HT1080 (cell line): ENCODE data around the gene MINDY3. TPM values are rescaled to one million over a fixed set of nuclear protein-coding genes. Genes with fewer than 3 reads are reported as not detected.
"Not testable (repeated sequence)": the region's sequence is repeated elsewhere in the genome, so short reads cannot be mapped to it uniquely, and the experiment has no call there.

ENCODE experiments used
- DNase-seq: peaks from one replicate; pipeline ENCODE4 v3.0.0-alpha.2; 2015; ENCODE audit warnings: low read depth
- total RNA-seq: library from RNA; depleted of rRNA; stranded (reverse); fragments of >200 nt; shearing (Covaris generic); gene quantifications from 2 replicates; pipeline ENCODE4 v1.2.3, GENCODE V29; 2014

MINDY3 gene
- total RNA-seq, 1 experiment from 2014 or later = 17.4 TPM

DNA sequence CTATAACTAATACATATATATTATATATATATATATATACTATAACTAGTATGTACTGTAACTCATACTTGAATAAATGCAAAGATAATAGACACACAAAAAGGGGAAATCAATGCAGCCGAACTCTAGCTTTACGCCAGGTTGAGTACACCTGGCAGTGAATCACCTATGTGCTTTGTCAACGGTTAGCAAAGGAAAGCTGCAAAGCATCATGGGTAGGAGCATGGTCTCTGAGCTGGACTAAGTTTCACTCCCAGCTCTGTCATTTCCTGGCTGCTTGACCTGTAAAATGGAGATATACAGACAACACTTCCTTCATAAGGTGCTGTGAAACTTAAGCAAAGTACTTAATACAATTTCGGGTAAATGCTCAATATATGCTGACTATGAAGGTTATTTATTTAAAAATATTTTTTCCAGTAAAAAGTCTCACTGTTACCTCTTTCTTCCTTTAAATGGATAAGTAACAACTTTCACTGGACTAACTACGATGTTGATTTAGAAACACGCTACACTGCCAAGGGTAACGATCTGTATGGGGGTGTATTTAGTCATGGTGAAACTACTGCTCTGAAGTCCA is 78.8 kb downstream of the MINDY3 start:
- no peak for DNase-seq

DNA sequence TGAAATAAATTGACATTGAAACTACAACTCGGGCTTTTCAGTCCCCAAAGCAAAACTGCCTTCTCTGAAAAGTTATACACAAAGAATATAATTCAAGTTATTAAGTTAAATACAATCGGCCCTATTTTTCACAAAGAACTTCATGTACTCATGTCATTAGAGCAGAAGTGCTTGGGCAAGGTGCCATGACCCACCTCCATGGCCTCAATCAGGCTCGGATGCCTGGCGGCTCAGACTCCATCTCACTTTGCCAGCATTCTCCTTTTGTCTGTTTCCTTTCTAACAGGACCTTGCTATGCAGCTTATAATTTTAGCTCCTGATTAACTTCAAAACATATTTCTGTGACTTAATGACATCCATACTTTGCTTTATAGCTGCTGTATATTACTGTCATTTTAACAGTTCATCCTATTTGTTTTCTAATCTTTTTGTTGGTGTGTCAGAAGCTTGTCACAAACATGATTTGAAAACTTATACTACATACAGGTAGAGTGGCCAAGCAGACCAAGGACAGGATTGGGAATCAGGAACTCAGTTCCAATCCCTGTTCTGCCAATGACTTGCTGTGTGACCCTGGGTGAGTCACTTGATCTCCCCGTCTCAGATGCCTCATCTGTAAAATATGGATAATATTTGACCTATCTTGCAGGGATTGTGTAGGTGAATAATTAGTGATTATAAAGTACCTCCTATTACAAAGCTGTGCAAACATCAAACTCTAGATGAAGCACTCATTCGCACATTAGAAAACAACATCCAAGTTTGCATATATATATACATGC is 79.8 kb downstream of the MINDY3 start:
- DNase-seq = no peak

DNA sequence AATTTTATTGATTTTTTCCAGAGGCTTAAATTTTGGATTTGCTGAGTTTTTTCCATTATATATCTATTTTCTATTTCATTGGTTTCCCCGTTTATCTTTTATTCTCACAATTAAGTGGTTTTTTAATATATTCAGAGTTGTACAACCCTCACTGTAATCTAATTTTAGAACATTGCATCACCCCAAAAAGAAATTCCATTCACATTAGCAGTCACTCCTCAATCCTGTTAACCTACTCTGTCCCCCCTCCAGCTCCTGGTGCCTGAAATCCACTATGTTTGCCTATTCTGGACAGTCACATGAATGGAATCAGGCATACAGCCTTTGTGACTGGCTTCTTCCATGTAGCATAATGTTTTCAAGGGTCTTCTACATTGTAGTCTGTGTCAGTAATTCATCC is 84.8 kb downstream of the MINDY3 start:
- peak; percentile 61 for DNase-seq

DNA sequence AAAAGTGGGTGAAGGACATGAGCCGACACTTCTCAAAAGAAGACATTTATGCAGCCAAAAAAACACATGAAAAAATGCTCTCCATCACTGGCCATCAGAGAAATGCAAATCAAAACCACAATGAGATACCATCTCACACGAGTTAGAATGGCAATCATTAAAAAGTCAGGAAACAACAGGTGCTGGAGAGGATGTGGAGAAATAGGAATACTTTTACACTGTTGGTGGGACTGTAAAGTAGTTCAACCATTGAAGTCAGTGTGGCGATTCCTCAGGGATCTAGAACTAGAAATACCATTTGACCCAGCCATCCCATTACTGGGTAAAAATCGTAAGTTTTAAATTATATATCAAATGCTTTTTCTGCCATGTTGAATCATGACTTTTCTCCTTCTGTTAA is 85.8 kb downstream of the MINDY3 start:
- DNase-seq = not testable (repeated sequence)

DNA sequence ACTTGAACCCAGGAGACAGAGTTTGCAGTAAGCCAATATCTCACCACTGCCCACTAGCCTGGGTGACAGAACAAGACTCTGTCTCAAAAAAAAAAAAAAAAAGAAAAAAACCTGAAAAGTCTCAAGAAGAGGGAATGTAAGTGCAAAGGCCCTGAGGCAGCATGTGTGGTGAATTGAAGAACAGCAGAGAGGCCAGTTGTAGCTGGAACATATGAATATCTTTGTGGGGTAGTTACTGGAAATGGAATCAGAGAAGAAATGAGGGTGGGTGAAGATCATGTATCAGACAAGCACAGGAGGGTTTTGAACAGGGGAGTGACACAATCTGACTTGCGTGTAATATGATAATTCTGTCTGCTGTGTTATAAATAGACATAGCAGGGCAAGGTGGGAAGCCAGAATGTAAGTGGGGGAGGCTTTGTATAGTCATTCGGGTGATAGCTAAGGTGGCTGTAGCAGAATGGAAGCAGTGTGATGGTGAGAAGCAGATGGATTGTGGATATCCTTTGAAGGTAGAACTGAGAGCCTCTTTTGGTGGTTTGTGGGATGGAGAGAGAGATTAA is 95.3 kb downstream of the MINDY3 start:
- no peak for DNase-seq

DNA sequence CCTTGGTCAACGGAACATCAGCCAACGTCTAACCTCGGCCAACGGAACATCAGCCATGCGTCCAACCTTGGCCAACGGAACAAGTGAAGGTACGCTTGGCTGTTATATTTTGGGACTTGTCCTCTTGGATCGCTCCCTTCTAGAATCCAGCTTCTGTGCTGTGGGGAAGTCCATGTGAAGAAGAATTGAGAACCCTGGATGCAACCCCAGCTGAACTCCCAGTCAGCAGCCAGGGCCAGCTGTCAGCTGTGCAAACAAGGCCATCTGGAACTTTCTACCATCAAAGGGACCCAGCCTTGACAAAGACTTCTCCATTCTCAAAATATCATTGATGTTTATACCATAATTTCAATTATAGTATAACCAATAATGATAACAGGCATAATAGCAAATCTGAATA is 97.3 kb downstream of the MINDY3 start:
- DNase-seq = no peak

DNA sequence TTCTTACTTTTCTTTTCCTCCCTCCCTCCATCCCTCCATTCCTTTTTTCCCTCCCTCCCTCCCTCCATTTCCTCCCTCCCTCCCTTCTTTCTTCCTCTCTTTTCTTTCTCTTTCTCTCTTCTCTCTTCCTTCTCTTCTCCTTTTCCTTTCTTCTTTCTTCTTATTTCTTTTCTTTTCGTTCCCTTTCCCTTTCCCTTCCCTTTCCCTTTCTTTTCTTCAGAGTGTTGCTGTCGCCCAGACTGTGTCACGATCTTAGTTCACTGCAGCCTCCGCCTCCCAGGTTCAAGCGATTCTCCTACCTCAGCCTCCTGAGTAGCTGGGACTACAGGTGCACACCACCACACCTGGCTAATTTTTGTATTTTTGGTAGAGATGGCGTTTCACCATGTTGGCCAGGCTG is 98.1 kb downstream of the MINDY3 start:
- not testable (repeated sequence) for DNase-seq

DNA sequence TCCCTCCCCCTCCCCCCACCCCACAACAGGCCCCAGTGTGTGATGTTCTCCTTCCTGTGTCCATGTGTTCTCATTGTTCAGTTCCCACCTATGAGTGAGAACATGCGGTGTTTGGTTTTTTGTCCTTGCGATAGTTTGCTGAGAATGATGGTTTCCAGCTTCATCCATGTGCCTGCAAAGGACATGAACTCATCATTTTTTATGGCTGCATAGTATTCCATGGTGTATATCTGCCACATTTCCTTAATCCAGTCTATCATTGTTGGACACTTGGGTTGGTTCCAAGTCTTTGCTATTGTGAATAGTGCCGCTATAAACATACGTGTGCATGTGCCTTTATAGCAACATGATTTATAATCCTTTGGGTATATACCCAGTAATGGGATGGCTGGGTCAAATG is 99.1 kb downstream of the MINDY3 start:
- not testable (repeated sequence) for DNase-seq

DNA sequence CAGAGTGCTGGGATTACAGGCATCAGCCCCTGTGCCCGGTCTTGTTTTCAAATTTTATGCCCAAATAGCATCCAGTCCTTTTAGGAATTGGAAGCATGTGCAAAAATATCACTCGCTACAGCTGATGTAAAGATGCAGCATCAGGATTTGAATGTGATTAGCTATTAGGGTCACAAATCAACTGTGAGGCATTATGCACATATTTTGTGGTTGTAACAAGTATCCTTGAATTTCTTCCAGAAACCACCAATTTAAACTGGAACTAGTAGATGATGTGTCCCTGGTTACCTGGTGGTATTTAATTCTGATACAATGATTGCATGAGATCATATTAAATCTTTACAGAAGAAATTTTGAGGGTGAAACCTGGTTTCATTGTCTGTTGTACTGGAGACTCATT is 99.6 kb downstream of the MINDY3 start:
- DNase-seq = no peak

DNA sequence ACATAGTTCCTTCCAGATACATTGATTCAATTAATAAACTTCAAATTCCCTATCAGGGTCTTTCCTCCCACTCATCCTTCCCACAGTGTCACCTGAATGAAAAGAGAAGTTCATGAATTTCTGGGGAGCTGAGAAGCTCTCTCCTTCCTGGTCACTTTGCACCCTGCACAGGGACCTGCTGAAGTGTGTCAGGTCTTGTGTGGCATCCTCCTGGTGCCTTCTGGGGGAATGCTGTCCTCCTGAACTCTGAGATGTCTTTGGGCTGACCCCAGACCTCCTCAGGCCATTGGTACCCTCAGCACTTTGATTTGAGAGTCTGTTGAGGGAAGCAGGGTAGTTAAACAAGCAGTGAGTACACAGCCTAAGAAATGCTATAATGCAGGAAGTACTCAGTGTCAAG is 101.0 kb downstream of the MINDY3 start:
- no peak for DNase-seq

DNA sequence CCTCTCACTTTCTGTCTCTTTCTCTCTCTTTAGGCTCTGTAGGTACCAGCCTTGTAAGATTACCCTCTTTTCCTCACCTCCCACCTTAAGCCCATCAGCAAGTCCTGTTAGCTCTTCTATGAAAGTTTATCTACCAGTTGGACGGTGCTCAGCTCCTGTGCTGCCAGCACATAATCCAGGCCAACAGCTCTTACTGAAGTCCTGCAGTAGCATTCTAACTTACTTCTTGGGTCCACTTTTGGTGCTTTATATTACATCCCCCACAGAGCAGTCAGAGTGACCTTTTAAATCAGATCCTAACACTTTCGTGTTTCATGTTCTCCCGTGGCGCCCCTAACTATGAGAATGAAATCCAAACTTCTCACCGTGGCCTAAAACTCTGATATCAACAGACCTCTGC is 101.7 kb downstream of the MINDY3 start:
- no peak for DNase-seq

DNA sequence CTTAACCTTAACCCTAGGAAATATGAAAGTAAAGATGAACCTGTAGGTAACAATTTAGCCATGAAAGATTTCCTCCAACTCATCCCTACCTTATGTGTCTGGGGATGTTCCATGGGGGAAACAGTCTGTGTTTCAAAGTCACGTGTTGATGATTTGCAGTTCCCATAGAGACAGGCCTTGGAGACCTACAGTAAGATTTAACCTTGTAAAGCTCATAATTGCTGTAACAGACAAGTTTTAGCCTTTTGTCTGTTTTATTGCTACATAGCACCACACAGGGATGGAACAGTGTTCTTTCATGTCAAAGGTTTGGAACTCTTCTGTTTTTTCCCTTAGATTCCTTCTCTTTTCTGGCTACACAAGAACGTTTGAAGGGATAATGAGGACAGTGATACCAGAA is 105.4 kb downstream of the MINDY3 start:
- DNase-seq = no peak

DNA sequence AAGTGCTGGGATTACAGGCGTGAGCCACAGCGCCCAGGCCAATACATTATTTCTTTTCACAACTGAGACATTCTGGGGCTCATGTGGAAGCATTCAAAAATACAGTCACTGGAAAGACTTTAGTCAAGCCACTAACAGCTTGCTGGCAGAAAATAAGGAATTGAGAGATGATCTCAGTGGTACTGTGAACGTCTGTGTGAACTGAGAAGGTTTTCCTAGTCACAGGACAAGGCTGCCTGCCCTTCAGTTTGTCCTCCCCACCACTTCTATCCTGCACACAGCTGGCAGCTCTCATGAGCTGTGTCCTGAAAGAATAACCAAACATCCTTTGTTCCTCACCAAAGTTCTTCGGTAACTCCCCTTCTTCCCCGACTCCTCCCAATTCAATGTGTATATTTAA is 109.3 kb downstream of the MINDY3 start:
- no peak for DNase-seq

DNA sequence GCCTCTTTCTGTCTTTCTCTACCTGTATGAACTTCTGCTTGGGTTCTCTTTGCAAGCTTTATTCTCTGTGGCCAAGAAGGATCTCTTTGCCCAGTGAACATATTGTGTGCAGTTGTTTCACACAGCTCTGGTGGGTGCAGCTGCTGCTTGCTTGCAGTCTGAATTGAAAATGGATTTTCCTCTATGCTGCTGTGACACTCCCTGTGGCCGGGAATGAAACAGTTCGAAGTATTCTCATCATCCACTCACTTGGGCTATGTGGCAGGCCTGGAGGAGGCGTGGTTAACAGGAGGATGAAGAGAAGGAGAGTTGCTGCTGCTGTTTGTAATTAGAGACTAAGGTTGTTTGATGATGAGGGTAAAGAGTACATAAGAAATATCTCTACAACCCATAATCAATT is 112.2 kb downstream of the MINDY3 start:
- DNase-seq = no peak

DNA sequence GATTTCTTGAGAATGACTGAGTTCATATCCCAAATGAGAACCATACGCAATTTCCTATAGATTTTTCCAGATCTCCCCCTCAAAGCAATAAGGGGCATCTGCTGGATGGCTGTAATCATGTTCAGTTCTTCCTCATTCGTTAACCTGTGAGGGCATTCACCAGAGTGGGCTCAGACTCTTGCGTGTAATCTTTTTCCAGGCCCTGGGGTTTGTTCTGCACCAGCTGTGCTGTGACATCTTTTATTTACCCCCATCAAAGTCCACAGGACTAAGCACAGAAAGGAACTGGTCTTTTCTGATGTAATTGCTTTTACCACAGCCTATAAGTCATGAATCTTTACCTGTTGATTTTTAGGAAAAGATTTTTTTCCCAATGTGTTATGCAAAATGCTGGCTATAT is 112.7 kb downstream of the MINDY3 start:
- no peak for DNase-seq

DNA sequence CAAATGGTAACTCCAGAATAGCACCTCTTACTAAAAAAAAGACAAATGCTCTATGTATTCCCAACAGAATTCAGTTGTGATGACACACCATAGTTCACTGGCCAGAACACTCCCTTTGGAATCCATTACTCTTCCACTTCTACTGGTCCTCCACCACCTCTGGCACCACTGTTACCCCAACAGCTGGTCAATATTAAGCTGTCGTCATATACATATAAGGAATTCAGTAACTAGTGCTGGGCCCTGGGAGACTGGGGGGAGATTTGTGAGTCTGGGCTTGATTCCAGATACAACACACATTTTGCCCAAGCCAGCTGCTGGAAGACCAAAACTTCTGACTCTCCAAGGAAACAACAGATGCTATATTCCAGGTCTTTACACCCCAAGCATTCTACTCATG is 114.6 kb downstream of the MINDY3 start:
- no peak for DNase-seq

DNA sequence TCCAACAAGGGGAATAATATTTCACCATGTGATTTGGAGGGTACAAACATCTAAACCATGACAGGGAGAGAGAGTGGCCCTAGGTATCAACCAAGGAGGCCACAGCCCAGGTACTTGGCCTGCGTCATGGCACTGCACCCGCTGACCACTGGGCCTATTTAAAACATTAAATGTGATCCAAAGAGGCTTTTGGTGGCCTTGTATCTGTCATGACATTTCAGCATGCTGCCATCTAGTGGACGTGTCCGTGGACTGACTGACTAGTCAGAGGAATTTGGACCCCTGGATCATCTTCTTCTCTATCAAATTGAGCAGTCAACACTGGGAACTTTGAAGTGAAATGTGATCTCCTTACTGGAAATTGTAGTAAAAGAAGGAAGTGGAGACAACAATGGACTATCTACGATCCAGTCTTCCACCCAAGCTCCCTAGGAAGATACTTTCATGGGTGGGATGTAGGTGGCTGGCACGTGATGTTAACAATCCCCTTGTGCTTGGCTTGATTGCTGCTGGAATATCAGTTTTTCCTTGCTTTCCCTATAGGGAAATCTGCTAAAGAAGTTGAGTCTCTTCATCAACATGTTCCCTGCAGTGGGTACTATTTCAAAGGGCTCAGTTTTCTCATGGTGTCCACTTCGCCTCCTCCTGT is 116.0 kb downstream of the MINDY3 start:
- peak; percentile 35 for DNase-seq

DNA sequence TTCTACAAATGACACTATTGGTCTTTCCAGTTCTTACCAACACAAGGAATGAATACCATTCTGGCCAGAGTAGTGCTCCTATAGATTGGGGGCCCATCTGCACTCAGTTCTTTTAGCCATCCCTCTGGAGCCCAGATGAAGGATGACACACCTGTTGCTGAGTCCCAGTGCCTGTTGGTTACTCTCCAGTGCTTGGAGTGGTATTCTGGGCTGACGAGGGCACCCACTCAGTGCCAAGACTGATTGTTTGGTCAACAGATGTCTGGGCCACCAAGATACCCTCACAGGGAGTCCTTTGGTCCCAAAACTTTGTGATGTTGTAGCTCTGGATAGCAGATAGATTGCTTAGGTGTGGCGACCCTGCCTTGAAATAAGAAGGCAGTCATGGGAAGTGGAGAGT is 116.9 kb downstream of the MINDY3 start:
- no peak for DNase-seq

DNA sequence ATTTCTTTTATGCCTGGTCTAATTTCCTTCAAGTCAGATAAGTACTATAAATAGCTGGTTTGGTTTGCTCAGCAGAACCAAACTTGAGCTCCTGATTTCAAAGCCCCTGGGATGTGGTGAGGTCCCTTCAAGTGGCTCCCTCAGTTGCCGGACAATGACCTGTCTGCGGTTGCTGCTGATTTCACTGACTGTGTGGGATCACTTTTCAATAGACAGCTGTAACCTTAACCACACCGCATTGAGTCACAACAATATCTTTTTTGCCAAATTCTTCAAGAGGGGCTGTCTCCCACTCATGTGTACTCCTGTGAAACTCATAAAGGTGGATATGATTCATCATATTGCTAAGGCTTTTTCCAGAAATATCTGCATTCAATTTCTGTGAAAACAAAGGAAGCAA is 117.5 kb downstream of the MINDY3 start:
- DNase-seq = peak; percentile 71

DNA sequence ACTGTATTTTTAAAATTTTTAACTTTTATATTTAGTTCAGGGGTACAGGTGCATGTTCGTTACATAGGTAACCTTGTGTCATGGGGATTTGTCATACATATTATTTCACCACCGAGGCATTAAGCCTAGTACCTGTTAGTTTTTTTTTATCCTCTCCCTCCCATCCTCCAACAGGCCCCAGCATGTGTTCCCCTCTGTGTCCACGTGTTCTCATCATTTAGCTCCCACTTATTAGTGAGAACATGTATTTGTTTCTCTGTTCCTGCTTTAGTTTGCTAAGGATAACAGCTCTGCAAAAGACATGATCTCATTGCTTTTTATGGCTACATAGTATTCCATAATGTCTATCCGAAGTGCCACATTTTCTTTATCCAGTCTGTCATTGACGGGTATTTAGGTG is 118.2 kb downstream of the MINDY3 start:
- no peak for DNase-seq

DNA sequence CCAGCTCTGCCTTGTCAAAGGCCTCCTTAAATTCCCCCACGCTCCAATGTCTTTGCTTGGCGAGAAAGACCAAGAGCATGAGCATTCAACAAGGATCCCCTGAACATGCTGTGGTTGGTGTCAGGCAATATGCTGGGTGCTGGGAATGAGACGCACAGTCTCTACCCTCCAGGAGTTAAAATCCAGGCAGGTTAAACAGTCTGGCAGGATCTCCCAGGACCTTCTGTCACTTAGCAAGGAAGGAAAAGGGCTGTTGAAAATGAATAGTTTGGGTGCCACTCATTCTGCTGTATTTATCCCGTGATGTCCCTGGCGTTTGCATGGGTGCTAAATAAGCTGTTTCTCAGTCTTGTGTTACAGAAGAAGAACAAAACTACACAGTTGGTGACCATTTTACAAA is 118.7 kb downstream of the MINDY3 start:
- DNase-seq = no peak

DNA sequence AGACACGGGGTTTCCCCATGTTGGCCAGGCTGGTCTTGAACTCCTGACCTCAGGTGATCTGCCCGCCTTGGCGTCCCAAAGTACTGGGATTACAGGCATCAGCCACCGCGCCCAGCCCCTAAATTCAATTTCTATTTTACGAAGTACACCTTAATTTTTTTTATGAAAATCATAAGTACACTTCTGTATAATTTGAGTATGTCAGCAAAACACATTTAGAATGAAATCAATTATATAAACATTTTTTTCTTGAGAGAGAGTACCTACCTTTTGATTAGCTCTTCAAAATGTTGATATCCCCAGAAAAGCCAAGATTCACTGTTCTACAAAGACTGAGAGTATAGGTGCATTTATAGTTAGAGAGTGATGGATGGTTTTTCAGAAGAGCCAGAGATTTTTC is 120.0 kb downstream of the MINDY3 start:
- DNase-seq = no peak
